Mononuclear cell (primary cell): ENCODE measurements around the gene C1orf50. TPM values are rescaled to one million over a fixed set of nuclear protein-coding genes. Genes with fewer than 3 reads are reported as not detected.

ENCODE experiments used
- H3K27me3 ChIP-seq: 2 replicates; pipeline ENCODE4 v1.6.0; 2011; ENCODE audit warnings: low read length, control low read depth; ENCODE audit not compliant: insufficient read depth
- H3K4me1 ChIP-seq: 2 replicates; pipeline ENCODE4 v1.5.1; 2011; ENCODE audit warnings: mild to moderate bottlenecking, low read length, control low read depth; ENCODE audit not compliant: insufficient read depth
- H3K4me3 ChIP-seq: 2 replicates; pipeline ENCODE4 v1.5.1; 2011; ENCODE audit warnings: mild to moderate bottlenecking, low read length, moderate library complexity
- H3K9me3 ChIP-seq: 2 replicates; pipeline ENCODE4 v1.5.1; 2011; ENCODE audit warnings: low read depth, mild to moderate bottlenecking, control low read depth, low read length
- total RNA-seq: library from RNA; depleted of rRNA; stranded (reverse); fragments of >200 nt; gene quantifications from one replicate; pipeline ENCODE4 v1.2.3, GENCODE V29; 2012

C1orf50 gene
- total RNA-seq, 1 donor: 6.3 TPM

DNA sequence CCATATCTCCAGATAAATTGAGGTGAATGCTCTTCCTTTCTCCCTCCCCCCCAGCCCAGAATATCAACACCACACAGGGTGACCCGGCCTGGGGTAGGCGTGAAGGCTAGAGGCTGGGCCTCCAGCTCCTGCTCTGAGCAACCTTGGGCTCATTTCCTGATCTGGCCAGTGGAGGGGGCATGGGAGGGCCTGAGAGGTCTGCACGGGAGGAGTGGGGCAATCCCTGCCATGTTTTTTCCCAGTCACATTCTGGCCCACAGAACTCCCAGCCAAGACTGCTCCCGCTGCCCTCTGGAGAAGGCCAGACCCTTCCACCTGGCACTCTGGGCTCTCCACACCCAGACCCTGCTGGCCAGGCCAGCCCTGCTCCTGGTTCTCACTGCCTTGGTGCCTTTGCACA lies 30.9 kb upstream of the C1orf50 start:
- Histone ChIP-seq H3K9me3 (no peaks in the 10 kb centered on the region), H3K4me1 (peaks cover 22% of the 10 kb centered on the region), H3K4me3 (no peak overlapping the region), H3K27me3 (no peaks in the 10 kb centered on the region)

DNA sequence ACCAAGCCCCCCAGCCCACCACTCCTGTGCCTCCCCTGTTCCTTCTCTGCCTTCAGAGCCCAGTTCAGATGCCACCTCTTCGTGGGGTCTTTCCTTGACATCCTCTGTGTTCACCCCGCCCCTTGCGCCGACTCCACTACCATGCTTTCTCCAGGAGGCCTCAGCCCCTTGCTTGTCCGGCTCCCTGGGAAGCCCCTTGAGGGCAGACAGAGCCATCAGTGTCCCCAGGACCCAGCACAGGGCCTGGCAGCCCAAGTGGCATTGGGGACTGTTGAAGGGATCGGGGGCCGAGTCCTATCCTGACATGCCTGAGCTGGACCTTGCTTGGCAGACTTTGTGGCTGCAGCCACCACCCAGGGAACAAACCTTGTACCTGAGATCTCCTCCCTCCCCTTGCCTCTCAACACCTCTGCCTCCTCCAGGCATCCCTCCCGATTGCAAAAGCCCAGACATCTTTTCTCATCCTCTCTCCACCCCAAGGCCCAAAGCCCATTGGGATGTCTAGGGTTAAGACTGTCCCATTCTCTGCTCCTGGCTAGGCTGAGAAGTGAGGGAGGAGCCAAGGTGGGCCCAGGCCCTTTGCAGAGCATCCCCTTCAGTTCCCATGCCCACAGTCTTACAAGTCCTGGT lies 30.4 kb upstream of the C1orf50 start:
- no peak overlapping the region for H3K4me3 ChIP-seq

DNA sequence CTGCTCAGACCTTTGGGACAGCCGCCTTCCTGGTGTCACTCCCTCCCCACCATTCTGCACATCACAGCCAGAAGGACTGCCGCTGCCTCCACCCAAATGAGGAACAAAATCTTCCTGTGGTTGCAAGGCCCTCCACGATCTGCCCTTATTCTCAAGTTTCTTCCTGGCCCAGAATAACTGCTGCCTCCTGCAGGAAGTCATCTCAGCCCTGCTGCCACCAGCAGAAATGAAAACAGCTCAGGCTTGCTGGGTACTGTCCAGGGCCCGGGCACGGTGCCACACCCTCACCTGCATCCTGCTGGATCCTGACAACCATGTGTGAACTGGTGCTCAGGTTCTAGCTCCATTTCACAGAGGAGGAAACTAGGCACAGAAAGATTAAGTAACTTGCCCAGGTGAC lies 29.8 kb upstream of the C1orf50 start:
- Histone ChIP-seq H3K4me3 (no peak overlapping the region), H3K4me1 (peaks cover 22% of the 10 kb centered on the region), H3K27me3 (no peaks in the 10 kb centered on the region), H3K9me3 (no peaks in the 10 kb centered on the region)

More for the DNA sequence above, 30.4 kb upstream of the C1orf50 start:
- Histone ChIP-seq H3K27me3 (no peaks in the 10 kb centered on the region), H3K9me3 (no peaks in the 10 kb centered on the region), H3K4me1 (peaks cover 22% of the 10 kb centered on the region)

DNA sequence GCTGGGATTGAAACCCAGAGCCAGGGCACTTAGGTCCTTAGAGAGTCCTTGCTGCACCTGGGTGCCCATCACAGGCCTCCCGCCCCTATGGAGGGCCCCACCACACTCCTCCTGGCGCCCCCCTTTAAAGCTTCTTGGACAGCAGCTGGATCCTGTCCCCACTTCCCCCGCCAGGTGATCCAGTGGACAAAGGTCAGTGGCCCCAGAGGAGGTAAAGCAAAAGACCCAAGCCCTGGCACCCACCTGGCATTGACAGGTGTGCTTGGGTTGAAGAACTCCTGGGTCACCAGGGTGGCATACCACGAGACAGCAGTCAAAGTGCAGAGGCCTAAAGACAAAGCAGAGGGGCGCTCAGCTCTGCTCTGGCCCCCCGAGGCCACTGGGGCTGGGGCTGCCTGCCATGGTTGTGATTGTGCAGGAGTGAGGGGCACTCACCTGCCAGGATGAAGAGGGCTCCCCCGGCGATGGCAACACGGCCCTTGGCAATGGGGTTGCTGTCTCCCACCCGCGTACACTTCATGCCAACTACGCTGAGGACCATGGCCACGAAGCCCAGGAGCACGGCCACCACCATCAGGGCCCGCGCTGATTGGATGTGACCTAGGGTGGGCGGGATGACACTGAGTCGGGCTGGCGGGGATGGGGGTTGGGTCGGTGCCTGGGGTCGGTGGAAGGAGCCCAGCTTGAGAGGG lies 28.9 kb upstream of the C1orf50 start:
- H3K4me3 ChIP-seq: no peak overlapping the region
- H3K27me3 ChIP-seq: no peaks in the 10 kb centered on the region
- peaks cover 22% of the 10 kb centered on the region for H3K4me1 ChIP-seq
- H3K9me3 ChIP-seq: no peaks in the 10 kb centered on the region

DNA sequence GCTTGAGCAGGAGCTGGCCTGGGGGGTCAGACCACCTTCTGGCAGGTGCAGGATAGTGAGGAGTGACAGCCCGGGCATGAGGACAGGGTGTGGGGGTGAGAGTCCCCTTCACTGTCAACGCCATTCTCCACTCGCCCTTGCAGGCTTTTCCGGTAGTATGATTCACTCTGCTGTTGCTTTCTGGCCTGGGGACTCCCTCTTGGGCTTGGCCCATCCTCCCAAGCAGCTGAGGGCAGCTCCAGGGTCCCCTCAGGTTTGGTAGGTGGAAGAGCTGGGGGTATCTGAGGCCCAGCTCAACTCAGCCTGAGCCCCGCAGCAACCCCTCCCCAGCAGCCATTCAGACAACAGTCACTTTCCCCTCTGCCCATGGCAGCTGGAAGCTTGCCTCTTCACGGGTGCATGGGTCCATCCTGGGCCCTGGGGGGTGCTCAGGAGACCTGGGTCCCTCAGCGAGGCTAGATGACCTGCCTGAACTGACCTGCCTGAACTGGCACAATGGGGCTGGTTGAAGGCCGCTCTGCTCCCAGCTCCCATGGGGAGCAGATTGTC lies 28.3 kb upstream of the C1orf50 start:
- Histone ChIP-seq H3K9me3 (no peaks in the 10 kb centered on the region), H3K27me3 (no peaks in the 10 kb centered on the region), H3K4me1 (peaks cover 22% of the 10 kb centered on the region), H3K4me3 (no peak overlapping the region)

DNA sequence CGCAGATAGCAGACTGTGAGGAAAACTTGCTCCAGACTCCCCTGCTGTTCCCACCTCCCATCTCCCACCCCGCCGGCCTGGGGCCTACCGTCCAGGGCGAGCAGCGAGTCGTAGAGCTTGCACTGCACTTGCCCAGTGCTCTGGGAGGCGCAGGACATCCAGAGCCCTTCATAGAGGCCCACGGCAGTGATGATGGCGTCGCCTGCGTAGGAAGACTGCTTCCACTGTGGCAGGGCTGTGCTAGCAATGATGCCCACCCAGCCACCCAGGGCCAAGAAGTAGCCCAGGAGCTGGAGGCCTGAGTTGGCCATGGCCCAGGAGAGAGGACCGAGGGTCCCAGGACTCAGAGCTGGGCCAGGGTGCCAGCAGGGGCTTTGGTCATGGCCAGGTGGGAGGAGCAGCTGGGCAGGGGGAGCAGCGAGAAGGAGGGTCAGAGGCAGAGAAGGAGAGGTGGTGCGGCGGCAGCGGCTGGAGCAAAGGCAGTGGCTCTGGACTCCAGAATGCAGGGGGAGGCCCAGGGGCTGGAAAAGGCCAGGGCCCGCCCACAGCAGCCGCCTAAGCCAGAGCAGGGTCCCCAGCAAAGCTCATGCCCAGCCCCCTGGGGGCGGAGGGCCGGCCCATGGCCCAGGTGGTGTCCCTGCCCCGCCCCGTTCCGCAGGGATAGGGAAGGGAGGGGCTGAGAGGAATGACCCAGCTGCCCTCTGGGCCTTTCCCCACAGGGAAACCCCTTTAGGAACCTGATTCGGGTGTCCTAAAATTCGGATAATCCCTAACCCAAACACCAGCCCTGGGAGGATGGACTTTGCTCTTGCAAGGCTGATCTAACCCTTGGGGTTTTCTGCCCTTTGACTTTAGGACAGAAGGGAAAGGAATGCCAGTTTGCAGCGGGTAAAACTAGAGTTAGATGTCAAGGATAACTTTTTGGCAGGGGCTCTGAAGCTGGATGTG lies 27.0 kb upstream of the C1orf50 start, which contains the start of gene CLDN19:
Gene CLDN19, minus strand, starts transcription at position 484 of the 948 bp plus-strand sequence. Its CDS starts 173 bp downstream, at position 311.
- no peaks in the 10 kb centered on the region for H3K9me3 ChIP-seq
- H3K4me3 ChIP-seq: no peak within 1 kb of the TSS
- no peaks in the 10 kb centered on the region for H3K27me3 ChIP-seq
- H3K4me1 ChIP-seq: peaks cover 22% of the 10 kb centered on the region

DNA sequence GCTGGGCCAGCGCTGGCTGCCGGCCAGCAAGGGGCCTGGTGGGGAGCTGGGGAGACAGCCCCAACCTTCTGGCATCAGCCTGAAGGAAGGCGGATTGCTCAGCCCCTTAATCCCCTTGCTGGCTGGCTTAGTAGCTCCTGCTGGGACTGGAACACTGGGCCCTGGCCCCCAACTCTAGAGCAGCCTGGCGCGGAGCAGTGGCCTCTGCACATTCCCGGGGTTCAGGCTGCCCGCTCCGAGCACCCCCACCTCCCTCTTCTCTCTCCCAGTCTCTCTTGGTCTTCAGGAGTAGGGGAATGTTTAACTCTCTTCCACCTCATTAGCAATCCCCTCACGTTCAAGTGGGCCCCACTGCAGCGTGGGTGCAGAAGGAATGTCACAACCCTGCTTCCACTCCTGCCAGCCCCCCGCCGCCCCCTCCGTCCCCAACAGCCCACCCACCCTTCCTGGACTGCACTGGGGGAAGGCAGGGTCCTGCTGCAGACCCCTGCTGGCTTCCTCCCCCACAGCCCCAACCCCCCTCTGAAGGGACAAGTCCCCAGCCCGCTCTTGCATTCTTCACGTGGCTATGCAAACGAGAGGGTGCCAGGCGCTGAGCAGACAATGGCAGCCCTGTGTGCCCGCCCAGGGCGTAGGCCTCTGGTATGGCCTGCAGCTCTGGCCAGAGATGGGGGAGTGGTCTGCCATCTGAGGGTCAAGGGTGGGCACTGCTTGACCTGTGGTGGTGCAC lies 26.0 kb upstream of the C1orf50 start:
- H3K9me3 ChIP-seq: no peaks in the 10 kb centered on the region
- peaks cover 22% of the 10 kb centered on the region for H3K4me1 ChIP-seq
- no peak overlapping the region for H3K4me3 ChIP-seq
- H3K27me3 ChIP-seq: no peaks in the 10 kb centered on the region

DNA sequence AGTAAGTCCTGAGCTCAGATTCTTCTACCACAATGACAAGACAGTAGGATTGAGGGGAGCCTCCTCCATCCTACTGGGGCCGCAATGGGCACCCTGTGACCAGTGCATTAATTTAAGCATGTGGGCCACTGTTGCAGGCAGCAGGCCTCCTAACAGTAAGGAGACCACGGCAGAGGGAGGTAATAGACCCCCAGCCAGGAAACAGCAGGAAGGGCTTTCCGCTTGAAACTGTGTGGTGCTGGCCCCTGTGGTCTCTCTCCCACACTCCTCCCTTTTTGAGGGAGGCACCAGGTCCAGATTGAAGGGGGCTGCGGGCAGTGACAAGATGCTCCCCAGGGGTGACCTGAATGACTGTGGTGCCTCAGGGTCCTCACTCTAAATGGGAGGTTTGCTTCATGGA lies 25.3 kb upstream of the C1orf50 start:
- Histone ChIP-seq H3K4me1 (peaks cover 15% of the 10 kb centered on the region), H3K27me3 (no peaks in the 10 kb centered on the region), H3K4me3 (no peak overlapping the region), H3K9me3 (no peaks in the 10 kb centered on the region)

DNA sequence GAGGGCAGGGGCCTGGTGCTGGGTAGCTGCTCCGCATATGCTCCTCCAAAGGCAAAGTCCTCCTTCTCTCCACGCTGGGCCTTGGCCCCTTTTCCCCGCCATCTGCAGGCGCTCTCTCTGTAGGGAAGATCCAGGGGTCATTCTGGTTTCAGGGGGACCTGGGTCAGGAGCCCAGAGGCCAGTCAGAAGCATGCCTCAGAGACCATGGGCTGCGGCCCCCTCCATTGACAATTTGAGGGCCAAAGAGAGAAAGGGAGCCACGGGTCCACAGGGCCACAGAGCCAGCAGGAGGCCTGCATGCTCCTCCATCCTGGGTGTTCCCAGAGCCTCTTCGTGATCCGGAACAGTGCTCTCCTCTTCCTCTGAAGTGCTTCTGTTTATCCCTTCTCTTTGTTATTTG lies 24.9 kb upstream of the C1orf50 start:
- Histone ChIP-seq H3K27me3 (no peaks in the 10 kb centered on the region), H3K9me3 (no peaks in the 10 kb centered on the region), H3K4me1 (peaks cover 11% of the 10 kb centered on the region), H3K4me3 (no peak overlapping the region)

DNA sequence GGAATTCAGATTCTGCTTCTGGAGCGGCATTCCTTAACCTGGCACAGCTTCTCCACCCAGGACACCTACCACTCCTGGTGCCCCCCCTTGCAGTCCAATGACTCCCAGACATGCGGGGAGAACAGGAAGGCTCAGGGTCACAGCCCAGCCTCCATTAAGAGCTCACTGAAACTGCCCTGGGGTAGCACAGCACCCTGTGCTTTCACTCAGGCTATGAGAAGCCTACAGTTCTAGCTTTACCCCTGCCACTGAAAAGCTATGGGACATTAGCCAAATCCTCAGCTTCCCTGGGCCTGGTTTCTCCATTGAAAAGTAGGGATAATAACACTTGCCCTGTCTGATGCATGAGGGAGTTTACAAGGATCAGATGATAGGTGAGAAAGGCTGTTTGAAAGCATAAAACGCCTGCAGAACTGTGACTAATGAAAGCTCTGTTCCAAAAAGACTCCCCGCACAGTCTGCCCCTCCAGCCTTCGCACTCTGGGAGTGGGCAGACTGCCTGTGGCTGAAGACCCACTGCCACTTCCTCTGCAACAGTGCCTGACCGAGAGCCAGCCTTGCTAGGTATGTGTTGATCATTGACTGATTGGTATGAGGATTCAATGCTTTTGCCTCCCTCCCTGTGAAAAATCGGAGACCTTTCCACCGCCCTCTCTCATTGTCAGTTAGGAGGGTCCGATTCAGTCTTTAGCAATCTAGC lies 24.3 kb upstream of the C1orf50 start:
- Histone ChIP-seq H3K9me3 (no peaks in the 10 kb centered on the region), H3K4me3 (no peak overlapping the region), H3K4me1 (peaks cover 5% of the 10 kb centered on the region), H3K27me3 (no peaks in the 10 kb centered on the region)

DNA sequence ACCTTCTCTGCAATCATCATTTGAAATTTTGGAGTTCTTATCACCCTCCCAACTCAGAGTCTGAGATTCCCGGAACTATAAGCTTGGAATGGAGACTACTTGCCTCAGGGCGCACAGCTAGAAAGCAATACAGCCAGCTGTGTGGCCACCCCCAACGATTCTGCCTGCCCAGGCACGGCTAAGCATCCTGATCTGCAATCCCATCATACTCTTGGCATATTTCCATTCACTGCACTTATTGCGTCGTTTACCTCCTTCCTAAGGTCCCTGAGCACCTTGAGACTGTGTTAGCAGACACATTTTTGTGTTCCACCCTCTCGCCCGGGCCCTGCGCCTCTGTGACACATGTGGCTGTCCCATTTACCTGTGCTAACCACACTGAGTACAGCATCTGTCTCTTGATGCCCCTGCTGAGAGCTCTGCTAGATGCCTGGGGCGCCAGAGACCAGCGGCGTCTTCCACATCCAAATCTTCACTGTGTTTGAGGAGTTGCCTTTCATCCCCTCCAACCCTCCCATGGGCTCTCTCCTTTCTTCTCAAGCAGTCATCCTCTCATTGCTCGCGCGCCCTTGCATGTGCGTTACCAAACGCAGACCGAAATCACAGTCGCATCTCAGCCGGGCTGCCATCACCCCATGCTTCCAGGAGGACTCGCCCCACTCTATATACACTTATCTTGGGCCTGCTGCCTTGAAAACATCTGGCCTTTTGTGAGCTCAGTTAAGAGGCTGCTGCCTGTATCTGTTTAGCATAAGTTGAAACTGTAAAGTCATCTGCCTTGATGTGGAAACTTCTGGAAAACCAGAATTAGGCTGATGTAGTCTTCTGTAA lies 23.5 kb upstream of the C1orf50 start:
- Histone ChIP-seq H3K4me1 (peaks cover 7% of the 10 kb centered on the region), H3K27me3 (no peaks in the 10 kb centered on the region), H3K4me3 (no peak overlapping the region), H3K9me3 (no peaks in the 10 kb centered on the region)

DNA sequence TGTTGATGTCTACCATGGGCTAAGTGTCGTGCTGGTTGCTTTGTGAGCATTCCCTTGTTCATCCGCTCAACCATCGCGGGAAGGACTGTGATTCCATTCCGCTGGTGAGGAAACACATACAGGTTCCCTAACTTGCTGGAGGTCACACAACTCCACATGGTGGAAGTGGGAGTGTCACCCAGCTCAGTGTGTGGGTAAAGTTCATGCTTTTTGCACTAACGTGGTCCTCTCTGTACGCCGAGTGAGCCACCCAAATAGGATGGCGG lies 23.0 kb upstream of the C1orf50 start:
- H3K9me3 ChIP-seq: no peaks in the 10 kb centered on the region
- H3K4me3 ChIP-seq: no peak overlapping the region
- H3K4me1 ChIP-seq: peaks cover 13% of the 10 kb centered on the region
- no peaks in the 10 kb centered on the region for H3K27me3 ChIP-seq

DNA sequence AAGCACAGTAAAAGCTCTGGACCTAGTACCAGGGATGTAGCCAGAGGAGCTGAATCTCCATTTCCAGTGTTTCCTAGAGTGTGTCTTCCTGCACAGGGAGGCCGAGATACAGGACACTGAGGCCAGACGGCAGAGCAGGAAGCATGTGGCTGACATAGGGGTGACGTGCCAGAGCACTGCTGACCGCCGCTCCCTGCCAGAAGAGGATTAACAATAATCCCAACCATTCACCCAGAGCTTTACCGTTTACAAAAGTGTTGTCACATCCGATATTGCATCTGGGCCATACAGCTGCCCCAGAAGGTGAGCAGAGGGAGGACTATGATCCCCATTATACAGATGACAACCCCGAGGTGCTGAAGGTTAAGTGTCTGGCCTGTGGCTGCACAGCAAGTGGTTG lies 21.2 kb upstream of the C1orf50 start:
- peaks cover 18% of the 10 kb centered on the region for H3K4me1 ChIP-seq
- no peak overlapping the region for H3K4me3 ChIP-seq
- H3K9me3 ChIP-seq: no peaks in the 10 kb centered on the region
- H3K27me3 ChIP-seq: no peaks in the 10 kb centered on the region
